Measurements from ENCODE around the gene ADGRG3. TPM values are rescaled to one million over a fixed set of nuclear protein-coding genes. Genes with fewer than 3 reads are reported as not detected.

The ADGRG3 gene
- total RNA-seq, 1 experiment from 2014 or later: not detected

DNA sequence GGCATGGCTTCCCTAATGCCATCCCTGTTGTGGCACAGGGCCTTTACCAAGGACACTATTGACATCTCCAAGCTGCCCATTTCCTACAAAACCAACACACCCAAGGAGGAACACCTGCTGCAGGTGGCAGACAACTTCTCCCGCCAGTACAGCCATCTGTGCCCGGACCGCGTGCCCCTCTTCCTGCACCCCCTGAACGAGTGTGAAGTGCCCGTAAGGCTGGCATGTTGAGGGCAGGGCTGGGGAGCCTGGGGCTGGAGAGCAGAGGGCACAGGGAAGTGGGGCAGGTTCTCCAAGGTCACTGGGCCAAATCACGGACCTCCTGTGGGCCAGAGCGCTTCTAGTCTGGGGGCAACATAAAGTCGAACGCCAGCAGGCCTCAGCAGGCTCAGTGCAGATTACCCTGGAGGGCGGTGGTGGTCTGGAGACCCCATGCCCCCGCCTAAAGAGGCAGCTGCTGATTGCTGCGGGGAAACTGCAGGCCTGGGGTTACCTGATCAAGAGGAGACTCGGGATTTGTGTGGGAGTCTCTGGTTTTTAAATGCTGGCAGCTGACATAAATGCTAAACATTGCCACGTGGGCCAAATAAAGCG is 30.8 kb downstream of the ADGRG3 start:
- DNase-seq (ENCODE audit: low read depth, low spot score): no peak
- ChIA-PET RAD21 (ENCODE audit: low non-redundant PET in 1 of 2, low total read pairs in 2 of 2, uncharacterized antibody in 2 of 2, unreplicated experiment in 2 of 2) (no interaction called here), CTCF (no interaction called here), POLR2A (no interaction called here)
- Histone ChIP-seq H3K4me3 (replicated peaks in 1 of 2; ENCODE audit: low read depth in 1 of 2, low read length in 2 of 2) (no peak overlapping the region), H4K20me1 (ENCODE audit: insufficient read depth) (no peaks in the 10 kb centered on the region), H3K4me1 (ENCODE audit: control insufficient read depth in 1 of 2, insufficient read depth in 2 of 2, low read length in 2 of 2) (peaks cover 0 to 4% of the 10 kb centered on the region in 2 experiments; a peak in 1 of 4 replicates), H3K9me2 (ENCODE audit: insufficient read depth) (no peaks in the 10 kb centered on the region), H3K79me2 (ENCODE audit: insufficient read depth, low read length) (no peaks in the 10 kb centered on the region), H3K9me3 (ENCODE audit: control insufficient read depth in 1 of 2, insufficient read depth in 1 of 2, low read depth in 1 of 2, low read length in 2 of 2) (no peaks in the 10 kb centered on the region), H3K27ac (ENCODE audit: low read depth, low read length) (no peak overlapping the region), H3K9ac (ENCODE audit: low read length) (no peak overlapping the region), H2AFZ (ENCODE audit: low read depth, low read length, poor library complexity, severe bottlenecking) (no peak overlapping the region), H3K27me3 (ENCODE audit: insufficient read depth, low read length) (no peaks in the 10 kb centered on the region), H3K36me3 (ENCODE audit: control insufficient read depth in 1 of 2, insufficient read depth in 2 of 2, low read length in 2 of 2) (no peaks in the 10 kb centered on the region), H3K4me2 (ENCODE audit: low read length) (no peak overlapping the region)
- no TSS peak for BruUV-seq (replicated peaks)
- ATAC-seq: no peak
- no peak for TF ChIP-seq EZH2 (IDR thresholded peaks at IDR 0.05)
- TF ChIP-seq CBX3 (IDR thresholded peaks at IDR 0.05; ENCODE audit: low read depth): no peak
- no peak for TF ChIP-seq RAD21 (IDR thresholded peaks at IDR 0.05; ENCODE audit: low read depth)
- TF ChIP-seq POLR2A (IDR thresholded peaks at IDR 0.05; ENCODE audit: borderline replicate concordance, extremely low read depth, insufficient read depth, insufficient read length): no peak
- no peak for TF ChIP-seq ELF1 (IDR thresholded peaks at IDR 0.05; ENCODE audit: borderline replicate concordance, low read depth)
- TF ChIP-seq ATF3 (IDR thresholded peaks at IDR 0.05): no peak
- intact Hi-C loops (cut with micrococcal nuclease): no loop called here

DNA sequence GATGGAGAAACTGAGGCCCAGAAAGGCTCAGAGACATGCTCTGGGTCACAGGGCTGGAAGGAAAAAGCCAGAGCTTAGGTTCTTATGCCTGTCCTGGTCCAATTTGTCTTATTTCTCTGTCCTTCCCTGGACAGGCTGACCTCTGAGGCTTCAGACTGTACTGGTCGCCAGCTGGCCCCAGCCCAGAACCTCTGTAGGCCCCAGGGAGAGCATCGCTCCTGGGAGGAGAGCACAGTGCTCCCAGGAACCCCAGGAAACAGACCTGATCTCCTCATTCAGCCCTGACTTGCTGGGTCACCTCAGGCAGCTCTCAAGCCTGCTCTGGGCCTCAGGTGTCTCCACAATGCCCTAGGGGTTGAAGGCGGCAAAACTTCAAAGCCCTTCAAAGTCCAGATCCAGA is 31.4 kb downstream of the ADGRG3 start:
- ChIA-PET RAD21 (ENCODE audit: low non-redundant PET in 1 of 2, low total read pairs in 2 of 2, uncharacterized antibody in 2 of 2, unreplicated experiment in 2 of 2) (no interaction called here), POLR2A (no interaction called here), CTCF (no interaction called here)
- H3K4me3 ChIP-seq (replicated peaks in 1 of 2; ENCODE audit: low read depth in 1 of 2, low read length in 2 of 2): no peak overlapping the region
- H3K4me1 ChIP-seq (ENCODE audit: control insufficient read depth in 1 of 2, insufficient read depth in 2 of 2, low read length in 2 of 2): peaks cover 0 to 4% of the 10 kb centered on the region in 2 experiments; a peak in 1 of 4 replicates
- intact Hi-C loops (cut with micrococcal nuclease): no loop called here
- H2AFZ ChIP-seq (ENCODE audit: low read depth, low read length, poor library complexity, severe bottlenecking): no peak overlapping the region
- H3K27me3 ChIP-seq (ENCODE audit: insufficient read depth, low read length): no peaks in the 10 kb centered on the region
- no peaks in the 10 kb centered on the region for H3K79me2 ChIP-seq (ENCODE audit: insufficient read depth, low read length)
- H3K9me2 ChIP-seq (ENCODE audit: insufficient read depth): no peaks in the 10 kb centered on the region
- no peaks in the 10 kb centered on the region for H3K9me3 ChIP-seq (ENCODE audit: control insufficient read depth in 1 of 2, insufficient read depth in 1 of 2, low read depth in 1 of 2, low read length in 2 of 2)
- BruUV-seq (replicated peaks): no TSS peak
- H3K4me2 ChIP-seq (ENCODE audit: low read length): no peak overlapping the region
- no peak overlapping the region for H3K9ac ChIP-seq (ENCODE audit: low read length)
- ATAC-seq (no peak), DNase-seq (ENCODE audit: low read depth, low spot score) (no peak)
- H3K36me3 ChIP-seq (ENCODE audit: control insufficient read depth in 1 of 2, insufficient read depth in 2 of 2, low read length in 2 of 2): no peaks in the 10 kb centered on the region
- no peak overlapping the region for H3K27ac ChIP-seq (ENCODE audit: low read depth, low read length)
- H4K20me1 ChIP-seq (ENCODE audit: insufficient read depth): no peaks in the 10 kb centered on the region
- TF ChIP-seq, protein P1, sequence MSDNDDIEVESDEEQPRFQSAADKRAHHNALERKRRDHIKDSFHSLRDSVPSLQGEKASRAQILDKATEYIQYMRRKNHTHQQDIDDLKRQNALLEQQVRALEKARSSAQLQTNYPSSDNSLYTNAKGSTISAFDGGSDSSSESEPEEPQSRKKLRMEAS (IDR thresholded peaks at IDR 0.05): no peak
- TF ChIP-seq ZFX (IDR thresholded peaks at IDR 0.05) (no peak), SRF (IDR thresholded peaks at IDR 0.05; ENCODE audit: low read depth) (no peak), POLR2A (IDR thresholded peaks at IDR 0.05; ENCODE audit: borderline replicate concordance, extremely low read depth, insufficient read depth, insufficient read length) (no peak), SP1 (IDR thresholded peaks at IDR 0.05; ENCODE audit: low read depth) (no peak), RAD21 (IDR thresholded peaks at IDR 0.05; ENCODE audit: low read depth) (no peak), SIN3A (IDR thresholded peaks at IDR 0.05; ENCODE audit: low read depth) (no peak), TCF7L2 (IDR thresholded peaks at IDR 0.05; ENCODE audit: borderline replicate concordance, extremely low read depth, insufficient read depth, insufficient read length) (no peak), EGR1 (IDR thresholded peaks at IDR 0.05; ENCODE audit: low read depth) (no peak), ELF1 (IDR thresholded peaks at IDR 0.05; ENCODE audit: borderline replicate concordance, low read depth) (no peak), YY1 (IDR thresholded peaks at IDR 0.05; ENCODE audit: extremely low read depth, insufficient replicate concordance, low read depth, low read length) (no peak), ATF3 (IDR thresholded peaks at IDR 0.05) (no peak)
- TF ChIP-seq, protein P2, sequence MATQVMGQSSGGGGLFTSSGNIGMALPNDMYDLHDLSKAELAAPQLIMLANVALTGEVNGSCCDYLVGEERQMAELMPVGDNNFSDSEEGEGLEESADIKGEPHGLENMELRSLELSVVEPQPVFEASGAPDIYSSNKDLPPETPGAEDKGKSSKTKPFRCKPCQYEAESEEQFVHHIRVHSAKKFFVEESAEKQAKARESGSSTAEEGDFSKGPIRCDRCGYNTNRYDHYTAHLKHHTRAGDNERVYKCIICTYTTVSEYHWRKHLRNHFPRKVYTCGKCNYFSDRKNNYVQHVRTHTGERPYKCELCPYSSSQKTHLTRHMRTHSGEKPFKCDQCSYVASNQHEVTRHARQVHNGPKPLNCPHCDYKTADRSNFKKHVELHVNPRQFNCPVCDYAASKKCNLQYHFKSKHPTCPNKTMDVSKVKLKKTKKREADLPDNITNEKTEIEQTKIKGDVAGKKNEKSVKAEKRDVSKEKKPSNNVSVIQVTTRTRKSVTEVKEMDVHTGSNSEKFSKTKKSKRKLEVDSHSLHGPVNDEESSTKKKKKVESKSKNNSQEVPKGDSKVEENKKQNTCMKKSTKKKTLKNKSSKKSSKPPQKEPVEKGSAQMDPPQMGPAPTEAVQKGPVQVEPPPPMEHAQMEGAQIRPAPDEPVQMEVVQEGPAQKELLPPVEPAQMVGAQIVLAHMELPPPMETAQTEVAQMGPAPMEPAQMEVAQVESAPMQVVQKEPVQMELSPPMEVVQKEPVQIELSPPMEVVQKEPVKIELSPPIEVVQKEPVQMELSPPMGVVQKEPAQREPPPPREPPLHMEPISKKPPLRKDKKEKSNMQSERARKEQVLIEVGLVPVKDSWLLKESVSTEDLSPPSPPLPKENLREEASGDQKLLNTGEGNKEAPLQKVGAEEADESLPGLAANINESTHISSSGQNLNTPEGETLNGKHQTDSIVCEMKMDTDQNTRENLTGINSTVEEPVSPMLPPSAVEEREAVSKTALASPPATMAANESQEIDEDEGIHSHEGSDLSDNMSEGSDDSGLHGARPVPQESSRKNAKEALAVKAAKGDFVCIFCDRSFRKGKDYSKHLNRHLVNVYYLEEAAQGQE (IDR thresholded peaks at IDR 0.05; ENCODE audit: low read depth): no peak

Measured in HCT116 (cell line).